GM12878 (cell line): ENCODE results near the gene AMTN. TPM values are rescaled to one million over a fixed set of nuclear protein-coding genes. Genes with fewer than 3 reads are reported as not detected.

Source experiments
- ATAC-seq: fragments of 200-7000 bp; cut with Tn5 transposase; 3 replicates; pipeline ENCODE4 v1.9.1; 2020; ENCODE audit warnings: mild to moderate bottlenecking, moderate library complexity
- BruUV-seq: library from RNA; stranded (reverse); fragments of 400-500 nt; replicated peaks from 2 replicates; lab custom pipeline; 2021; lab: Mats Ljungman, UMichigan
- CTCF ChIA-PET: fragments of 300-600 bp; sonication (Branson Sonifier 250); formaldehyde crosslinking; extraction: SDS; loops from one replicate; lab custom pipeline; 2021; ENCODE audit warnings: inconsistent platforms; lab: Yijun Ruan, JAX
- POLR2A ChIA-PET: fragments of 350-600 bp; formaldehyde crosslinking; extraction: SDS; loops from one replicate; lab custom pipeline; 2021; ENCODE audit warnings: inconsistent platforms; lab: Charles Lee
- RAD21 ChIA-PET: fragments of 300-600 bp; sonication (Branson Sonifier 250); formaldehyde crosslinking; loops from one replicate; lab custom pipeline; 2023; ENCODE audit warnings: antibody characterized with exemption; ENCODE audit not compliant: unreplicated experiment; lab: Charles Lee
- SMC1A ChIA-PET: fragments of 300-600 bp; sonication (Branson Sonifier 250); formaldehyde crosslinking; loops from one replicate; lab custom pipeline; 2023; ENCODE audit not compliant: unreplicated experiment, uncharacterized antibody; lab: Charles Lee
- DNase-seq: peaks from one replicate; pipeline ENCODE4 v3.0.0-alpha.2; 2011; ENCODE audit warnings: low read depth, low spot score
- FAIRE-seq: peaks from 3 replicates; lab custom pipeline; 2011; peaks lifted over from hg19 to GRCh38; lab: Jason Lieb, UNC
- H2AFZ ChIP-seq: 2 replicates; pipeline ENCODE4 v1.6.0; 2011; ENCODE audit warnings: low read depth, low read length, control low read depth; ENCODE audit not compliant: control insufficient read depth
- H3K27ac ChIP-seq: 2 replicates; pipeline ENCODE4 v1.5.1; 2011; ENCODE audit warnings: control low read depth; ENCODE audit not compliant: control insufficient read depth, insufficient read depth
- H3K27me3 ChIP-seq, 2 experiments: replicated peaks in 1 of 2; 2 replicates each; pipeline versions ENCODE4 v1.6.0 to v1.6.1; 2011; ENCODE audit warnings: low read length in 1 of 2; ENCODE audit not compliant: control insufficient read depth in 2 of 2, insufficient read depth in 2 of 2
- H3K36me3 ChIP-seq, 2 experiments: 2 replicates each; pipeline ENCODE4 v1.5.1; 2011; ENCODE audit warnings: low read length in 1 of 2; ENCODE audit not compliant: control insufficient read depth in 2 of 2, insufficient read depth in 2 of 2
- H3K4me1 ChIP-seq: 2 replicates; pipeline ENCODE4 v1.6.1; 2011; ENCODE audit warnings: mild to moderate bottlenecking, low read length, moderate library complexity, mixed read lengths; ENCODE audit not compliant: control insufficient read depth, insufficient read depth
- H3K4me2 ChIP-seq: 2 replicates; pipeline ENCODE4 v1.6.0; 2011; ENCODE audit warnings: control low read depth; ENCODE audit not compliant: control insufficient read depth, insufficient read depth
- H3K4me3 ChIP-seq: fragments of 200-600 bp; sonication (generic); 2 replicates; pipeline ENCODE4 v1.5.1; 2016
- H3K79me2 ChIP-seq: 2 replicates; pipeline ENCODE4 v1.6.0; 2011; ENCODE audit warnings: low read length; ENCODE audit not compliant: control insufficient read depth, insufficient read depth
- H3K9ac ChIP-seq: 2 replicates; pipeline ENCODE4 v1.8.0; 2011; ENCODE audit warnings: low read length, control low read depth, mixed read lengths; ENCODE audit not compliant: control insufficient read depth, insufficient read depth
- H3K9me3 ChIP-seq: replicated peaks from 3 replicates; pipeline ENCODE4 v1.5.1; 2011; ENCODE audit warnings: mild to moderate bottlenecking, low read length; ENCODE audit not compliant: control insufficient read depth, insufficient read depth
- H4K20me1 ChIP-seq: 2 replicates; pipeline ENCODE4 v1.6.0; 2011; ENCODE audit not compliant: control insufficient read depth, insufficient read depth
- CEBPB ChIP-seq, 2 experiments: fragments of 150-350 bp in 1 of 2; IDR thresholded peaks; 2 replicates each; pipeline ENCODE4 v1.6.1; 2012 to 2014; ENCODE audit warnings: low read depth in 2 of 2, low read length in 2 of 2, borderline replicate concordance in 1 of 2, inconsistent platforms in 1 of 2
- CHD2 ChIP-seq: IDR thresholded peaks from 2 replicates; pipeline ENCODE4 v1.6.1; 2011; ENCODE audit warnings: low read depth, low read length, improper control_type of control experiment, borderline replicate concordance
- DPF2 ChIP-seq: fragments of 450-650 bp; IDR thresholded peaks from 2 replicates; pipeline ENCODE4 v1.6.1; 2017; ENCODE audit warnings: mild to moderate bottlenecking
- EP300 ChIP-seq, 2 experiments: fragments of 150-350 bp in 1 of 2; IDR thresholded peaks; 2 replicates each; pipeline ENCODE4 v1.6.1; 2011 to 2012; ENCODE audit warnings: low read depth in 2 of 2, low read length in 2 of 2, borderline replicate concordance in 1 of 2, improper control_type of control experiment in 1 of 2, inconsistent platforms in 1 of 2; ENCODE audit not compliant: control insufficient read depth in 1 of 2
- IRF5 ChIP-seq: fragments of 450-650 bp; IDR thresholded peaks from 2 replicates; pipeline ENCODE4 v1.6.1; 2017; ENCODE audit warnings: borderline replicate concordance
- SIX5 ChIP-seq: IDR thresholded peaks from 2 replicates; pipeline ENCODE4 v1.6.1; 2011; ENCODE audit warnings: mild to moderate bottlenecking, low read depth, low read length, moderate library complexity; ENCODE audit not compliant: severe bottlenecking
- SP1 ChIP-seq: IDR thresholded peaks from one replicate; pipeline ENCODE4 v1.6.1; 2011; ENCODE audit warnings: low read depth, low read length
- SREBF1 ChIP-seq: IDR thresholded peaks from 2 replicates; pipeline ENCODE4 v1.6.1; 2012; ENCODE audit warnings: mild to moderate bottlenecking, low read length
- ZNF687 ChIP-seq: fragments of 450-650 bp; IDR thresholded peaks from 2 replicates; pipeline ENCODE4 v1.6.1; 2017; ENCODE audit warnings: mild to moderate bottlenecking, moderate library complexity
- WGBS: methylation state at CpG from one replicate; pipeline ENCODE4 v1.1.6; 2016; ENCODE audit warnings: low lambda C conversion rate; ENCODE audit not compliant: insufficient replicate concordance, insufficient coverage; ENCODE audit errors: missing lambda C conversion rate; 5-methylcytosine and 5-hydroxymethylcytosine counted together
- in situ Hi-C: fragments of 300-500 bp; cut with MboI; formaldehyde crosslinking; loops from 9 replicates; pipeline ENCODE4 v1.14.3; 2018; ENCODE audit warnings: mixed read lengths
- intact Hi-C: fragments of 100-400 bp; cut with micrococcal nuclease; formaldehyde crosslinking; loops from one replicate; pipeline ENCODE4 v1.14.2; 2022; ENCODE audit not compliant: unreplicated experiment
- polyA plus RNA-seq, 11 experiments: library from polyadenylated mRNA; depleted of rRNA in 4 of 11; unstranded in 6 of 11; stranded (reverse) in 5 of 11; fragments of >200 nt; fragmentation: Nextera tagmentation in 4 of 11; fragmentation: Illumina TruSeq in 1 of 11; extraction: Ambion mirVana in 4 of 11; extraction: Trizol in 1 of 11; gene quantifications; 1 replicate in 1 of 11; 2 replicates in 10 of 11; pipeline versions ENCODE4 v1.2.1 to v1.2.3, GENCODE V29; 2011 to 2016; ENCODE audit warnings: inconsistent platforms in 2 of 11, missing spikeins in 2 of 11, low read depth in 1 of 11
- total RNA-seq, 4 experiments: library from RNA; depleted of rRNA in 3 of 4; stranded (reverse); fragments of >200 nt in 3 of 4; fragmentation: Illumina TruSeq in 1 of 4; extraction: Trizol in 1 of 4; gene quantifications; 2 replicates each; pipeline versions ENCODE4 v1.2.1 to v1.2.3, GENCODE V29; 2013 to 2021

Gene AMTN
- total and polyA plus RNA-seq, 10 of the 15 experiments (the other 5 are each of a cell fraction or from before 2014, with no cell fraction given) = not detected

- POLR2A ChIA-PET = no interaction called here
Observed at GRCh38 chr4:70559924-70560323, 41.6 kb downstream of the AMTN start.

More at GRCh38 chr4:70559924-70560323, 41.6 kb downstream of the AMTN start:
- H3K4me2 ChIP-seq = no peak overlapping the region
- H3K4me1 ChIP-seq = no peaks in the 10 kb centered on the region
- no peak overlapping the region for H3K4me3 ChIP-seq
- no peak for ATAC-seq
- H3K9me3 ChIP-seq = no peaks in the 10 kb centered on the region
- ChIA-PET SMC1A (interaction anchor here (1.2 kb wide), 1 partner anchor 373 kb away, joined by 3 read pairs; no protein-coding TSS in a partner anchor), RAD21 (interaction anchor here (0.7 to 1.9 kb wide), 2 partner anchors 290 to 679 kb away, joined by 3 to 4 read pairs; no protein-coding TSS in a partner anchor), CTCF (interaction anchor here (1.0 to 3.1 kb wide), 6 partner anchors 25 to 372 kb away, joined by 3 to 8 read pairs (median 4); no protein-coding TSS in a partner anchor)
- no peak overlapping the region for H2AFZ ChIP-seq
- in situ Hi-C loops = no loop called here
- no peak for DNase-seq
- no peak for FAIRE-seq
- no peak overlapping the region for H3K9ac ChIP-seq
- intact Hi-C loops = loop anchor here (2.0 to 10.0 kb wide), 5 partner anchors 55 to 868 kb away; no protein-coding TSS in a partner anchor
- no peaks in the 10 kb centered on the region for H3K27me3 ChIP-seq
- no peak overlapping the region for H3K27ac ChIP-seq
- no peaks in the 10 kb centered on the region for H3K36me3 ChIP-seq
- H4K20me1 ChIP-seq = no peaks in the 10 kb centered on the region
- no peak for TF ChIP-seq IRF5
- TF ChIP-seq EP300 (IDR thresholded peaks at IDR 0.05; ENCODE audit: borderline replicate concordance in 1 of 2, control insufficient read depth in 1 of 2, low read depth in 2 of 2, low read length in 2 of 2) = no peak
- TF ChIP-seq SIX5 = no peak
- TF ChIP-seq CEBPB (IDR thresholded peaks at IDR 0.05; ENCODE audit: borderline replicate concordance in 1 of 2, low read depth in 2 of 2, low read length in 2 of 2) = no peak
- no peak for TF ChIP-seq ZNF687
- TF ChIP-seq SP1 = no peak
- no peak for TF ChIP-seq CHD2
- TF ChIP-seq DPF2 = no peak
- TF ChIP-seq SREBF1 = no peak
- H3K79me2 ChIP-seq = no peaks in the 10 kb centered on the region
- BruUV-seq = no TSS peak
- WGBS = 18% methylated on average over 1 of the region's 1 CpG
